Measurements from ENCODE around the gene PIP4P1. TPM values are rescaled to one million over a fixed set of nuclear protein-coding genes. Genes with fewer than 3 reads are reported as not detected.

The PIP4P1 gene
- total and polyA plus RNA-seq, 2 of the 8 experiments (the other 6 are each of a cell fraction or from before 2014, with no cell fraction given): 29.5 to 60.0 TPM

GRCh38 chr14:20409226-20409625 is 52.0 kb downstream of the PIP4P1 start (continued):
- TF ChIP-seq CHD7 (IDR thresholded peaks at IDR 0.05; ENCODE audit: insufficient replicate concordance, low read length) (no peak), ASH2L (IDR thresholded peaks at IDR 0.05; ENCODE audit: low read length) (no peak), CEBPB (IDR thresholded peaks at IDR 0.05; ENCODE audit: low read depth, low read length) (no peak), TEAD4 (IDR thresholded peaks at IDR 0.05; ENCODE audit: low read depth, low read length) (no peak)
